Cortex of kidney (tissue), 1 donor: Measurements from ENCODE around the gene SNX13.

Experiments used
- DNase-seq: peaks from one replicate; lab custom pipeline; 2025; lab: John Stamatoyannopoulos, UW

SNX13 gene

DNA sequence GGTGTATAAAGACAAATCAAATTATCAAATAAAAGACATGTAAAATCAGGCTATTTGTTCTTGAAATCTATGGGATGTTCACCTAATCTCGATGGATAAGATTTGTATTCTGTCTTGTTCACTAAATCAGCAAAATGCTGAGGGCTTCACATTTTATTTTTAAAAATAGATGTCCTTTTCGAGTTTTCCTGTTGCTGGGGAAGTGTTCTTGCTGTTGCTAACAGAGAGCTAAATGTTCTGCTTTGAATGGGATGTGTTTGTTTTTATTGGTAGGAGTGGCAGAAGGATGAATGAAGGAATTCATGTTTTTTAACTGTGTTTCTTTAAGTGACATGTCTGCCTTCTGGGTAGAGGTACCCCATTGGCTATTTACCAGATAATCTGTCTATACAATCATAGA is 7.3 kb upstream of the SNX13 start:
- no peak for DNase-seq

GRCh38 chr7:17946591-17946990 is 6.3 kb upstream of the SNX13 start:
- no peak for DNase-seq

DNA sequence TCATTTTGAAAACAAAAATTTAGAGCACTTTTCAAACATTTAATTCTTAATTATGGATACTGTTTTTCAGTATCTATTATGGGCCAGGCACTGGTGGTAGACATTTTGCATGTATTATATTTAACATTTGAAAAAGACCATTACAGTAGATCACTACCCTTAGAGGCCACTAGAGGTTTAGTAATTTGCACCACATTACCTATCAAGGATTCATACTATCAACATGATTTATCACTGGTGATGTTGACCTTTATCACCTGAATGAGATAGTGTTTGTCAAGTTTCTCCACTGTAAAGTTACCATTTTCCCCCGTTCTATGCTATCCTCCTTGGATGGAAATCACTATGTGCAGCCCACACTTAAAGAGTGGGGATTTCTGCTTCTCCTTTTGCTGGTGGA is 4.4 kb upstream of the SNX13 start:
- no peak for DNase-seq

- no peak for DNase-seq
Measured at GRCh38 chr7:17943006-17943405, 2.7 kb upstream of the SNX13 start.

DNA sequence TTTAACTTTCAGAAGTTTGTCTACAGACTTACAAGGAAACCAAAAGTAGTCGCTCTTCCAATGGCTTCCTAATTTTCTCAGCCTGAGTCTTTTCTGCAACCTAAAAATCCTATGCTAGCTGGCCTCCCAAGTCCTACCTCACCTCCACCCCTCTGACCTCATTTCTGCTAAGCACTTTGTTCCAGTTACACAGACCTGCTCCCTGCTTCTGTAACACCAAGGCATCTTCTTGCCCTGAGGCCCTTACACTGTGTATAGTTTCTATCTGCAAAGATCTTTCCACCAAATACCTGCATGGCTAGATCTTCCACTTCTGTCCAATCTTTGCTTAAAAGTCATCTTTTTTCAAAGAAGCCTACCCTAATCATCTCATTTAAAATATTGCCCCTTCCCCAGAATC is 1.9 kb upstream of the SNX13 start:
- no peak for DNase-seq

DNA sequence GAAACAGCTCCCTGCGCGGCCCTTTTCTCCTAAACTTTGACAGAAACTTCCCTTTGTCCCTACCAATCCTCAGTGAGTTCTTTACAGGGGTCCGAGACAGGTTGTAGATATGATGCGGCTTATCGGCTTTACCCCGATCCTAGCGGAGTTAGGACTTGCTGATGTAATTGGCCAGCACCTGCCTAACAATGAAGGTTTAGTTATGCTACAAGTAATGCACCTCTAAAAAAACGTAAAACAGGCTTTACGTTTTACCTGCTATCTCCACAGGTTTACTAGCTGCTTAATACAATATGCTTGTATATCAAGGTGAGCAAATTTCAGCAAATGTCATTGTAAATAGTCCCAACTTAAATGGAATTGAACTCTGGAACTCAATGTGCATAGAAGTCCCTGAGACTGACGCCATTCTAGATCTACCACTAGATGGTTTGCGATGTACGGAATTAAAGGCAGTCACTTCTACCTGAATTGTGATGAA is 697 bp upstream of the SNX13 start:
- DNase-seq = no peak

- no peak for DNase-seq
Measured at GRCh38 chr7:17939606-17940301, 540 bp downstream of the SNX13 start.

GRCh38 chr7:17939211-17939605 is 1.1 kb downstream of the SNX13 start:
- no peak for DNase-seq

- DNase-seq = no peak
Measured at GRCh38 chr7:17937506-17938120, 2.7 kb downstream of the SNX13 start.

DNA sequence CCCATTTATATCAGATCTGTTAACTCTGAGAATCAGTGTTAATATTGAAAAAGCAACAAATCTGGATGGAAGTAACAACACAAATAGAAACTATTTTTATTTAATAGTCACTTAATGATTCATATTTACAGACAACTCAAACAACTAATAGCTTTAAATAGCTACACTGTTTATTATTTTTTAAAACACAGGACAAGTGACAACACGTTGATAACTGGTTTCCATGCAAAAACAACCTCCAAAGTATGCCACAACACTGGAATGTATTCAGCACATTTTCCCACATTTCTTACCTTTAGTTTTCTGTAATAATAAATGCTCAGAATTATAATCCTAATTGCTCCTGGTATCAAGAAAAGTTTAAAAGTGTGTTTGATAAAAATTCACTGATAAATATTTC is 4.0 kb downstream of the SNX13 start:
- no peak for DNase-seq

DNA sequence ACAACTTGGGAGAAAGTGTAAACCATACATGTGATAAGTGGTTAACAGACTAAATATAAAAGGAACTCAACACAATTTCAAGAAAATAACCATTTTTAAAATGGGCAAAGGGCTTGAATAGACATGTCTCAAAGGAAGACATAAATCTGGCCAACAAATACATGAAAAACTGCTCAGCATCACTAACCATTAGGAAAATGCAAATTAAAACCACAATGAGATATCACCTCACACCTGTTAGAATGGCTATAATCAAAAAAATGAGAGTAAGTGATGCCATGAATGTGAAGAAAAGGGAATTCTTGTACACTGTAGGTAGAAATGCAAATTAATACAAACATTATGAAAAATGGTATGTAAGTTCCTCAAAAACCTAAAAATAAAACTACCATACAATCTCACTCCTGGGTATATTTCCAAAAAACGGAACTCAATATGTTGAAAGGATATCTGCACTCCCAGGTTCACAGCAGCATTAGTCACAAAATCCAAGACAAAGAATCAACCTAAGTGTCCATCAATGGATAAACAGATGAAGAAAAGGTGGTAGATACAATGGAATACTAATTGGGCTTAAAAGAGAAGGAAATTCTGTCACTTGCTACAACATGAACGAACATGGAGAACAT is 5.6 kb downstream of the SNX13 start:
- DNase-seq = no peak

DNA sequence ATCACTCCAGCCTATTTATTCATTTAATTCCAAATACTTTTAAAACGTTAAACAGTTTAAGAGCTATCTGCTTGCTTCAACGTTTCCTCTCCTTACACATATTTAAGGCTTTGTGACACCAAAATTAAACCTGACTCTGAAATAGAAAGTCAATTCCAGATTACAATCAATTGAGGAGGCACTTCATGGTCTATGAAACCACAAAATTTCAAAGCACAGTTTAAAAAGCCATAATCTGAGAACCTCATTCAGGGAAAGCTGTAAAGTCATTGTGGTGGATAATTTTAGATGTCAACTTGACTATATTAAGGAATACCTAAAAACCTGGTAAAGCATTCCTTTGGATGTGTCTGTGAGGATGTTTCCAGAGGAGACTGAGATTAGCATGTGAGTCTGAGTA is 6.2 kb downstream of the SNX13 start:
- no peak for DNase-seq

DNA sequence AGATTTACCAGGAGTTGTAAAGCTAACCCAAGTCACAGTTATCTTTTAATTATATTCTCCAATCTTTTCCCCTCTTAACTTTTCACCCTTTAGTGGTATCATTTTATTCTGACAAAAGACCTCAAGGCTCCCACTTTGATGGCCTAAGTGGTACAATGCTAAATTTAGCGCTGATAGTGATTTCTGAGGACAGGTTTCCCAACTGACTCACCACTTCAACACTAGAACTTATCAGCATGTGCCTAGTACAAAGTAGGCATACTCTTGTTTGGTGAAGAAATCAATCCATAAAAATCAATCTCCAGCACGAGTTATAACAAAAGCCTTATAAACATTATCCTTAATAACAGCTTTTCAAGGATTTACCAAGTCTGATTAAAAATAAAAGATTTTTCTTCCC is 7.5 kb downstream of the SNX13 start:
- DNase-seq = no peak

DNA sequence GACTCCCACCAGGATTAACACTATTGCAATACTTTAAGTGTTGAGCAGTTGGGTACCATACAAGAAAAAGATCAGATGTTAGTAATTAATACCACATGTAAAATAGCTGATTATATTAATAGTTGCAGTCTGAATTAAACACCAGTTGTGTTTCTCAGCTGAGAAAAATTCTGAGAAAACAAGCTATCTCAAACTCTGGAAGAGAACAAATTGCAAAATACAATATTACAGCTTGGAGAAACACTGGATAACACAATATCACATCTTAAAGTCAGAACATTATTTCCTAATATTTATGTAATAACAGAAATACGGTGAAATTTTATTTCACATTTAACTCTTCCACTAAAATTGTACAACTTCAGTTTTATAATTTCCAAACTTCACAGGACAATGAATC is 9.2 kb downstream of the SNX13 start:
- no peak for DNase-seq

GRCh38 chr7:17930546-17930945 is 9.7 kb downstream of the SNX13 start:
- no peak for DNase-seq

- DNase-seq = no peak
Measured at GRCh38 chr7:17929647-17930395, 10.5 kb downstream of the SNX13 start.

DNA sequence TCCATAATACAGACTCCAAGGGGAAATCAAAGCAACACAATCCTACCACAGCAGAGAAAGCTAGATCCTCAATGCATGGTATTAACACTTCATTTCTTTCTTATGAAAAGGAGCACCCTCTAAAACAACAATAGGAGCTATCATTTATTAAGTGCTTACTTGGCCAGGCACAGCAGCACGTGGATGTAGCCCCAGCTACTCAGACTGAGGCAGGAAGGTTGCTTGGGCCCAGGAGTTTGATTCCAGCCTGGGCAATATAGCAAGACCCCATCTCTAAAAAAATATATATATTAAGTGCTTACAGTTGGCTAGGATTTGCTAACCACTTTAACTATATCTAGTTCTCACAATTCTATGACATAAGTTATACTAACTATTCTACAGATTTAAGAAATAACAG is 12.2 kb downstream of the SNX13 start:
- DNase-seq = no peak

- no peak for DNase-seq
Measured at GRCh38 chr7:17921857-17922416, 18.4 kb downstream of the SNX13 start.

GRCh38 chr7:17917842-17918241 is 22.5 kb downstream of the SNX13 start:
- DNase-seq = no peak

GRCh38 chr7:17916786-17917185 is 23.5 kb downstream of the SNX13 start:
- no peak for DNase-seq

DNA sequence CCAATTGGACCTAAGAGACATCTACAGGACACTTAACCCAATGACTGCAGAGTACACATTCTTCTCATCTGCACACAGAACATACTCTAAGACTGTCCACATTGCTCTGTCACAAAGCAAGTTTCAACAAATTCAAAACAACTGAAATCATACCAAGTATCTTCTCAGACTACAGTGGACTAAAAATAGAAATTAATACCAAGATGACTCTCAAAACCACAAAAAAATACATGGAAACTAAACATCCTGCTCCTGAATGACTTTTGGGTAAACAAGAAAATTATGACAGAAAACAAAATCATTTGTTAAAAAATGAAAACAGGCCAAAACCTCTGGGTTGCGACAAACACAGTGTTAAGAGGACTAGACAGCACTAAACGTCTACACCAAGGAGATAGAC is 24.5 kb downstream of the SNX13 start:
- no peak for DNase-seq

GRCh38 chr7:17915168-17915567 is 25.1 kb downstream of the SNX13 start:
- no peak for DNase-seq
